Endodermal cell (in vitro differentiated cells): ENCODE data around the gene DIPK1C. TPM values are rescaled to one million over a fixed set of nuclear protein-coding genes. Genes with fewer than 3 reads are reported as not detected.

Experiments
- DNase-seq: peaks from one replicate; pipeline ENCODE4 v3.0.0-alpha.2; 2017
- H3K27ac ChIP-seq: 2 replicates; pipeline ENCODE4 v1.5.1; 2013; ENCODE audit warnings: mild to moderate bottlenecking, low read depth, low read length, moderate library complexity
- H3K27me3 ChIP-seq: 2 replicates; pipeline ENCODE4 v1.6.1; 2013; ENCODE audit warnings: mild to moderate bottlenecking, low read length, moderate library complexity; ENCODE audit not compliant: insufficient read depth, control insufficient read depth, poor library complexity, severe bottlenecking
- H3K36me3 ChIP-seq: 2 replicates; pipeline ENCODE4 v1.7.0; 2013; ENCODE audit warnings: mild to moderate bottlenecking, low read length, moderate library complexity; ENCODE audit not compliant: control insufficient read depth, insufficient read depth
- H3K4me1 ChIP-seq: one replicate; pipeline ENCODE4 v1.7.0; 2013; ENCODE audit warnings: low read length; ENCODE audit not compliant: control insufficient read depth, insufficient read depth
- H3K4me3 ChIP-seq: 2 replicates; pipeline ENCODE4 v1.5.1; 2013; ENCODE audit warnings: mild to moderate bottlenecking, low read length, moderate library complexity
- H3K9ac ChIP-seq: 2 replicates; pipeline ENCODE4 v1.6.1; 2013; ENCODE audit warnings: mild to moderate bottlenecking, low read length, moderate library complexity; ENCODE audit not compliant: poor library complexity, severe bottlenecking; ENCODE audit errors: extremely low read depth
- H3K9me3 ChIP-seq: 2 replicates; pipeline ENCODE4 v1.6.1; 2013; ENCODE audit warnings: mild to moderate bottlenecking, low read length, moderate library complexity; ENCODE audit not compliant: control insufficient read depth
- H3K27ac Mint-ChIP-seq: 2 replicates; pipeline ENCODE4 v1.8.0; 2020; ENCODE audit warnings: mixed read lengths
- H3K27me3 Mint-ChIP-seq: 2 replicates; pipeline ENCODE4 v1.8.0; 2021; ENCODE audit warnings: mild to moderate bottlenecking, mixed read lengths; ENCODE audit not compliant: insufficient read depth
- H3K36me3 Mint-ChIP-seq: 2 replicates; pipeline ENCODE4 v1.8.0; 2020; ENCODE audit warnings: low read depth, mixed read lengths
- H3K4me1 Mint-ChIP-seq: 2 replicates; pipeline ENCODE4 v1.8.0; 2020; ENCODE audit warnings: mixed read lengths
- H3K4me3 Mint-ChIP-seq: 2 replicates; pipeline ENCODE4 v1.8.0; 2020; ENCODE audit warnings: mild to moderate bottlenecking, moderate library complexity, mixed read lengths
- H3K9me3 Mint-ChIP-seq: 2 replicates; pipeline ENCODE4 v1.8.0; 2020; ENCODE audit warnings: mild to moderate bottlenecking, mixed read lengths
- WGBS, 2 experiments: methylation state at CpG; one replicate each; pipeline versions ENCODE4 v1.1.5 to v1.1.7; 2013; ENCODE audit warnings: missing lambda C conversion rate in 2 of 2, mixed read lengths in 1 of 2; ENCODE audit not compliant: insufficient coverage in 1 of 2, insufficient read length in 1 of 2; 5-methylcytosine and 5-hydroxymethylcytosine counted together
- total RNA-seq, 2 donors: library from RNA; stranded (reverse); fragmentation: NEBNext Ultra II Directional in 1 of 2; extraction: Animal tissue kit (Norgen Biotek cat#: 25700) in 1 of 2; gene quantifications; 2 replicates in 1 of 2; 3 replicates in 1 of 2; pipeline ENCODE4 v1.2.1, GENCODE V29; 2021
- TF ChIP-seq, protein P1 (sequence below): fragments of 200-600 bp; sonication (generic); conservative IDR thresholded peaks from 2 replicates; pipeline ENCODE4 v1.5.0; 2021; ENCODE audit warnings: antibody characterized with exemption, mild to moderate bottlenecking

The DIPK1C gene
- total RNA-seq, 2 donors from 2014 or later, result 0.13 TPM; not detected in 1

DNA sequence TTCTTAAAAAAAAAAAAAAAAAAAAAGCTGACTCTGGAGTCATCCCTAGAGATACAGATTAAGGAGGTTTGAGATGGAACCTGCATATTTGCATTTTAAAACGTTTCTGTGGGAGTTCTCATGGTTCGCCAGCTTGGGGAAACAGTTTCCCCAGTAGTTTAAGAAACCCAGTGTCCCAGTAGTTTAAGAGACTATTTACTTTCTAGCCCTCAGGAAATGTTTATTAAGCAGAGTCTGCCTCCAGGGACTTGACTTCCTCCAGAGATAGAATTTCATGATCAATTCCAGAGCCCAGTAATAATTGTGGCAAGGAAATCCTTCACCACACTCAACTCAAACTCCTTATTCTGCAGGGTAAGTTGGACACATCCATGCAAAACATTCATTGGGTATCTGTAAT is 39.1 kb downstream of the DIPK1C start:
- no peaks in the 10 kb centered on the region for H3K4me1 ChIP-seq
- no peaks in the 10 kb centered on the region for H3K9me3 Mint-ChIP-seq
- no peaks in the 10 kb centered on the region for H3K36me3 Mint-ChIP-seq
- peaks cover 6% of the 10 kb centered on the region for H3K27me3 Mint-ChIP-seq
- no peak overlapping the region for H3K27ac Mint-ChIP-seq
- no peak overlapping the region for H3K4me3 ChIP-seq
- no peak overlapping the region for H3K9ac ChIP-seq
- 57% methylated on average over 2 of the region's 2 CpGs; no CpG with 5 or more reads in 1 of the 2 experiments for WGBS, 2 experiments
- H3K9me3 ChIP-seq, result no peaks in the 10 kb centered on the region
- no peaks in the 10 kb centered on the region for H3K36me3 ChIP-seq
- no peak for DNase-seq
- TF ChIP-seq, protein P1, sequence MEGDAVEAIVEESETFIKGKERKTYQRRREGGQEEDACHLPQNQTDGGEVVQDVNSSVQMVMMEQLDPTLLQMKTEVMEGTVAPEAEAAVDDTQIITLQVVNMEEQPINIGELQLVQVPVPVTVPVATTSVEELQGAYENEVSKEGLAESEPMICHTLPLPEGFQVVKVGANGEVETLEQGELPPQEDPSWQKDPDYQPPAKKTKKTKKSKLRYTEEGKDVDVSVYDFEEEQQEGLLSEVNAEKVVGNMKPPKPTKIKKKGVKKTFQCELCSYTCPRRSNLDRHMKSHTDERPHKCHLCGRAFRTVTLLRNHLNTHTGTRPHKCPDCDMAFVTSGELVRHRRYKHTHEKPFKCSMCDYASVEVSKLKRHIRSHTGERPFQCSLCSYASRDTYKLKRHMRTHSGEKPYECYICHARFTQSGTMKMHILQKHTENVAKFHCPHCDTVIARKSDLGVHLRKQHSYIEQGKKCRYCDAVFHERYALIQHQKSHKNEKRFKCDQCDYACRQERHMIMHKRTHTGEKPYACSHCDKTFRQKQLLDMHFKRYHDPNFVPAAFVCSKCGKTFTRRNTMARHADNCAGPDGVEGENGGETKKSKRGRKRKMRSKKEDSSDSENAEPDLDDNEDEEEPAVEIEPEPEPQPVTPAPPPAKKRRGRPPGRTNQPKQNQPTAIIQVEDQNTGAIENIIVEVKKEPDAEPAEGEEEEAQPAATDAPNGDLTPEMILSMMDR, result no peak
- H3K4me1 Mint-ChIP-seq, result no peaks in the 10 kb centered on the region
- H3K27me3 ChIP-seq, result no peaks in the 10 kb centered on the region
- no peak overlapping the region for H3K27ac ChIP-seq
- H3K4me3 Mint-ChIP-seq, result no peak overlapping the region

- Mint-ChIP-seq H3K36me3 (no peaks in the 10 kb centered on the region), H3K4me3 (no peak overlapping the region), H3K4me1 (peaks cover 3% of the 10 kb centered on the region), H3K9me3 (no peaks in the 10 kb centered on the region), H3K27me3 (peaks cover 6% of the 10 kb centered on the region), H3K27ac (no peak overlapping the region)
- Histone ChIP-seq H3K27ac (no peak overlapping the region), H3K36me3 (no peaks in the 10 kb centered on the region), H3K9me3 (no peaks in the 10 kb centered on the region), H3K4me1 (no peaks in the 10 kb centered on the region), H3K4me3 (no peak overlapping the region), H3K27me3 (no peaks in the 10 kb centered on the region), H3K9ac (no peak overlapping the region)
- DNase-seq, result no peak
- WGBS, 2 experiments, result 91% methylated on average over 8 to 12 of the region's 12 CpGs
- TF ChIP-seq, protein P1, result no peak
Measured at GRCh38 chr18:74416124-74416523, 41.0 kb downstream of the DIPK1C start.

GRCh38 chr18:74414953-74415515 is 42.1 kb downstream of the DIPK1C start:
- 94 to 95% methylated on average over 7 to 12 of the region's 12 CpGs for WGBS, 2 experiments
- Histone ChIP-seq H3K9me3 (no peaks in the 10 kb centered on the region), H3K9ac (no peak overlapping the region), H3K36me3 (no peaks in the 10 kb centered on the region), H3K27ac (no peak overlapping the region), H3K27me3 (no peaks in the 10 kb centered on the region), H3K4me3 (no peak overlapping the region), H3K4me1 (no peaks in the 10 kb centered on the region)
- Mint-ChIP-seq H3K27ac (no peak overlapping the region), H3K9me3 (no peaks in the 10 kb centered on the region), H3K4me3 (no peak overlapping the region), H3K4me1 (peaks cover 3% of the 10 kb centered on the region), H3K36me3 (no peaks in the 10 kb centered on the region), H3K27me3 (peaks cover 6% of the 10 kb centered on the region)
- no peak for DNase-seq
- TF ChIP-seq, protein P1, result no peak
